ENCODE data around the gene SLC51A. TPM values are rescaled to one million over a fixed set of nuclear protein-coding genes. Genes with fewer than 3 reads are reported as not detected.

Gene SLC51A
- total RNA-seq, 1 donor from 2014 or later: 3.7 TPM

- H3K4me1 Mint-ChIP-seq (ENCODE audit: unreplicated experiment): no peaks in the 10 kb centered on the region
- no peak overlapping the region for H3K4me3 Mint-ChIP-seq
- peaks cover 23% of the 10 kb centered on the region for H3K36me3 Mint-ChIP-seq
- no peaks in the 10 kb centered on the region for H3K27me3 Mint-ChIP-seq
- H3K27ac Mint-ChIP-seq: no peak overlapping the region
- TF ChIP-seq CTCF (conservative IDR thresholded peaks at IDR 0.05): no peak
- H3K9me3 Mint-ChIP-seq: no peaks in the 10 kb centered on the region
- no peak for DNase-seq (ENCODE audit: extremely low spot score, unreplicated experiment)
These were observed 47.5 kb downstream of the SLC51A start for GRCh38 chr3:196263819-196264218.

GRCh38 chr3:196268284-196269163 lies 52.2 kb downstream of the SLC51A start:
- Mint-ChIP-seq H3K36me3 (peaks cover 32% of the 10 kb centered on the region), H3K4me3 (no peak overlapping the region), H3K9me3 (no peaks in the 10 kb centered on the region), H3K27ac (peak overlapping the region; percentile 80), H3K4me1 (ENCODE audit: unreplicated experiment) (no peaks in the 10 kb centered on the region), H3K27me3 (no peaks in the 10 kb centered on the region)
- TF ChIP-seq CTCF (conservative IDR thresholded peaks at IDR 0.05): no peak
- DNase-seq (ENCODE audit: extremely low spot score, unreplicated experiment): no peak

GRCh38 chr3:196270499-196270898 lies 54.2 kb downstream of the SLC51A start:
- DNase-seq (ENCODE audit: extremely low spot score, unreplicated experiment): no peak
- H3K4me1 Mint-ChIP-seq (ENCODE audit: unreplicated experiment): no peaks in the 10 kb centered on the region
- no peak overlapping the region for H3K4me3 Mint-ChIP-seq
- peaks cover 30% of the 10 kb centered on the region for H3K36me3 Mint-ChIP-seq
- no peaks in the 10 kb centered on the region for H3K27me3 Mint-ChIP-seq
- H3K27ac Mint-ChIP-seq: no peak overlapping the region
- no peak for TF ChIP-seq CTCF (conservative IDR thresholded peaks at IDR 0.05)
- H3K9me3 Mint-ChIP-seq: no peaks in the 10 kb centered on the region

GRCh38 chr3:196272826-196273225 lies 56.5 kb downstream of the SLC51A start:
- H3K9me3 Mint-ChIP-seq: no peaks in the 10 kb centered on the region
- no peaks in the 10 kb centered on the region for H3K27me3 Mint-ChIP-seq
- H3K27ac Mint-ChIP-seq: no peak overlapping the region
- no peak for TF ChIP-seq CTCF (conservative IDR thresholded peaks at IDR 0.05)
- H3K4me1 Mint-ChIP-seq (ENCODE audit: unreplicated experiment): no peaks in the 10 kb centered on the region
- peaks cover 27% of the 10 kb centered on the region for H3K36me3 Mint-ChIP-seq
- no peak for DNase-seq (ENCODE audit: extremely low spot score, unreplicated experiment)
- H3K4me3 Mint-ChIP-seq: no peak overlapping the region

- TF ChIP-seq CTCF (conservative IDR thresholded peaks at IDR 0.05): no peak
- Mint-ChIP-seq H3K36me3 (peaks cover 26% of the 10 kb centered on the region), H3K4me1 (ENCODE audit: unreplicated experiment) (peaks cover 5% of the 10 kb centered on the region), H3K4me3 (no peak overlapping the region), H3K27ac (no peak overlapping the region), H3K27me3 (no peaks in the 10 kb centered on the region), H3K9me3 (no peaks in the 10 kb centered on the region)
- DNase-seq (ENCODE audit: extremely low spot score, unreplicated experiment): no peak
These were observed 57.3 kb downstream of the SLC51A start for GRCh38 chr3:196273655-196274054.

Measured in type B pancreatic cell (in vitro differentiated cells).